NOMO-1 (cell line): Measurements from ENCODE around the gene MYO9B.
"Not testable (repeated sequence)": the region's sequence is repeated elsewhere in the genome, so short reads cannot be mapped to it uniquely, and the experiment has no call there.

Experiments used
- DNase-seq, 2 experiments: peaks; one replicate each; lab custom pipeline; 2025; ENCODE audit not compliant: unreplicated experiment in 2 of 2; lab: John Stamatoyannopoulos, UW

MYO9B gene

GRCh38 chr19:17112700-17113099 lies 37.1 kb downstream of the MYO9B start:
- no peak for DNase-seq

GRCh38 chr19:17113127-17113785 lies 37.7 kb downstream of the MYO9B start:
- no peak for DNase-seq

GRCh38 chr19:17114414-17114831 lies 38.8 kb downstream of the MYO9B start:
- DNase-seq, result no peak

DNA sequence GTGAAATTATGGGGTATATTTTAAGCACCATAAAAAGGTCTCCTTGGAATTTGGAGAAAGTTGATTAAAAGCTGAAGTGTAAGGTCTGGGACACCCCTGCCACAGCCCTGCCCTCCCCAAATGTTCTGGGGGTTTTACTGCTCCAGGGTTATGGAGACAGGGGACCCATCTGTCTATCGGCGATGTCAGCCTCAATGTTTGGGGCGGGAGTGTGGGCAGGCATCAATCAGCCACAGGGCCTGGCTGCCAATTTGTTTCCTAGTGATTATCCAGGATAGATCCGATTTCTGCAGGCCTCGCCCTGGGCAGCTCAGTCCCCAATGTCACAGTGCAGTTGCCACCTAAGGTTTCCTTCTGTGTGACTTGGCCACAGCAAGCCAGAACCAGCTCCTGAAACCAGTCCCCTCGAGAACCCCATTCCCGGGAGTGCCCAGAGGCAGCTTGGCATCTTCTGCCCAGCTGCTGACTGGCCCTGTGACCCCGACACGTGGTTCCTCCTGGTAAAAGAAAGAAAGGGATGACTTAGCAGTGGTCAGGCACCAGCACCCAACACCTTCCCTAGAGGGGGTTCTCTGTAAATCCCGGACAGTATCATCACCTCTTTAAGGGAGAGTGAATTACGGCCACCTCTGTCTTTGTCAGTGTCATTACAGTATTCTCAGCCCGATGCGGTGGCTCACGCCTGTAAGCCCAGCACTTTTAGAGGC lies 41.6 kb downstream of the MYO9B start:
- no peak for DNase-seq

DNA sequence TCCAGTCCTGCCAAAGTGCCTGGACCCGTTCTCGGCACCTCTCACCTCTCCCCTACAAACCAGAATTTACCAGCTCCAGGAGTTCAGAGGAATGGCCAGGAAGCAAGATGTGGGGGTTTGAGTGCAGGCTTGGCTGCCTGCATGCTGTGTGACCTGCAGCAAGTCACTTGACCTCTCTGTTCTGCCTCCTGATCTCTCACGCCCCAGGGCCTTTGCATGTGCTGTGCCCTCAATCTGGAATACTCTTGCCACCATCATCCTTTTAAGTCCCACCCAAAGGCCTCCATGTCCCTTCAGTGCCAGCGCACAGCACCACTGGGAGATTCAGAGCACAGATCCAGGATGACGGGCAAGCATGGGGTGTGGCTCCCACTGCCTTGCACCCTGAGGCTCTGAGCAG lies 43.4 kb downstream of the MYO9B start:
- DNase-seq, result no peak

GRCh38 chr19:17121736-17122293 lies 46.2 kb downstream of the MYO9B start:
- DNase-seq, result no peak

DNA sequence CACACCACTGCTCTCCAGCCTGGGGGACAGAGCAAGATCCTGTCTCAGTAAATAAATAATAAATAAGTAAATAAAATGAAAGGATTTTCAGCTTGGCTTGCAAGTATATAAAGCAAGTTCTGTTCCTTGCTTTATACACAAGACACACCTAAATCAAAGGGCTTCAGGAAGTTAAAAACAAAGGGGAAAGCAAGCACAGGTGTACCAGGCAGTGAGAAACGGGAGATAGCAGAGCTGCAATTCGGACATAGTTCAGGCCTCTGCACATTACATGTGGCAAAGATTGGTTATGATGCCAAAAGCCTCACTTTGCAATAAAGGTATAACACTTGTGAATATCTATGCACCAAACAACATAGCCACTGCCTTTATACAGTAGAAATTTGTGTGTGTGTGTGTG lies 47.5 kb downstream of the MYO9B start:
- DNase-seq, result no peak

- DNase-seq, result no peak
Observed at GRCh38 chr19:17124025-17124424, 48.4 kb downstream of the MYO9B start.

DNA sequence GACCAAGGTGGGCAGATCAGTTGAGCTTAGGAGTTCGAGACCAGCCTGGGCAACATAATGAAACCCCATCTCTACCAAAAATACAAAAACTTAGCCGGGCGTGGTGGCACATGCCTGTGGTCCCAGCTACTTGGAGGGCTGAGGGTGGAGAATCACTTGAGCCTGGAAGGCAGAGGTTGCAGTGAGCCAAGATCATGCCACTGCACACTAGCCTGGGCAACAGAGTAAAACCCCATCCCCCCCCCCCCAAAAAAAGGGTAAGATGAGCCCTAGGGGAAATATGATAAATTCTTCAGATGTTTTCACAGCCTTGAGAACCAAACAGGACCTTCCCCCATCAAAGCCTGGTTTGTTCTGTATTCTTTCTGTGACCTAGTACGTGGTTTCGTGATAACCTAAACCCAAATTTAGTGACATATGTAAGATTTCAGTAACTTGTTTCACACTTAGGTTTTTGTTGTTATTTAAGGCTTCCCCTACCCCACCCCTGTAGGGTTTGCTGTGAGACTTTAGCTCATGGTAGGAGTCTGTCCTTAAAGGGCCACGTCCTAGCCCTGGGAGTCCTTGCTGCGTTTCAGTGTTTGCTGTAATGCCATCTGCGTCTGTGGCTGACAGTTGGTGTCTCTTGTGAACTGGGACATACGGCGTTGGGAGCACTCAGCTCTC lies 49.6 kb downstream of the MYO9B start:
- DNase-seq, result peak in 1 of 2 experiments; percentile 76

GRCh38 chr19:17125728-17126677 lies 50.4 kb downstream of the MYO9B start:
- DNase-seq, result peak; percentile 76 to 78

GRCh38 chr19:17127671-17128070 lies 52.1 kb downstream of the MYO9B start:
- DNase-seq, result no peak

DNA sequence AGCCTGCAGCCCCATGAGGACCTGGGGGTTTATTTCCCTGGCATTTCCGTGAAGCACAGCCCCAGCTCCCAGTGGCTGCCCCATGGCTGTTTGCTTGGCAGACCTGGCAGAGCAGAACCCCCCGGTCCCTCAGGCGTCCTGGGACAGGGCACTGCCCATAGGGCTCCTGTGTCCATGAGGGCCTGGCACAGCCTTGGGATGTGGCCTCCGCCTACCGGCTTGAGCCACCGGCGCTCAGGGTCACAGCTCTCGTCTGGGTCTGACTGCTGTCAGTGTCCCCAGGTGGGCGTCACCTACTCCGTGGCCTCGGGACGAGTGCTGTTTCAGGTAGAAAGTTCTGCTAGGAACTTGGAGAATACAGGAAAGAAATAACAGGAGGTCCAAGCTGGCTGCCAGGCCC lies 52.8 kb downstream of the MYO9B start:
- no peak for DNase-seq

- DNase-seq, result no peak
Observed at GRCh38 chr19:17128820-17129219, 53.2 kb downstream of the MYO9B start.

DNA sequence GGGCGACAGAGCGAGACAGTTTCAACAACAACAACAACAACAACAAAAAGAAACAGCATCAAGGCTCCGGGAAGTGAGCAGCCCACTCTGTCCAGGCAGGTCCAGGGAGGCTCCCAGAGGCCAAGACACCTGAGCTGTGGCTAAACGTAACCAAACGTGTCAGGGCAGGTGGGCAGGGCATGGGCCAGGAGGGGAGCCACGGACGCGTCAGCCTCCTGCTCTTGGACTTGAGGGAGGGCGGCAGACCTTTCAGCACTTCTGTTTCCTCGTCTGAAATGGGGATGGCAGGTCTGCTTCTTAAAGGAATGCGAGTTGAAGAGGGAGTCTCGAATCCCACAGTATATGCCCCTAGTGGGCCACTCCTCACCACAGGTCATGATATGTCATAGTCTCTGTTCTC lies 53.8 kb downstream of the MYO9B start:
- no peak for DNase-seq

DNA sequence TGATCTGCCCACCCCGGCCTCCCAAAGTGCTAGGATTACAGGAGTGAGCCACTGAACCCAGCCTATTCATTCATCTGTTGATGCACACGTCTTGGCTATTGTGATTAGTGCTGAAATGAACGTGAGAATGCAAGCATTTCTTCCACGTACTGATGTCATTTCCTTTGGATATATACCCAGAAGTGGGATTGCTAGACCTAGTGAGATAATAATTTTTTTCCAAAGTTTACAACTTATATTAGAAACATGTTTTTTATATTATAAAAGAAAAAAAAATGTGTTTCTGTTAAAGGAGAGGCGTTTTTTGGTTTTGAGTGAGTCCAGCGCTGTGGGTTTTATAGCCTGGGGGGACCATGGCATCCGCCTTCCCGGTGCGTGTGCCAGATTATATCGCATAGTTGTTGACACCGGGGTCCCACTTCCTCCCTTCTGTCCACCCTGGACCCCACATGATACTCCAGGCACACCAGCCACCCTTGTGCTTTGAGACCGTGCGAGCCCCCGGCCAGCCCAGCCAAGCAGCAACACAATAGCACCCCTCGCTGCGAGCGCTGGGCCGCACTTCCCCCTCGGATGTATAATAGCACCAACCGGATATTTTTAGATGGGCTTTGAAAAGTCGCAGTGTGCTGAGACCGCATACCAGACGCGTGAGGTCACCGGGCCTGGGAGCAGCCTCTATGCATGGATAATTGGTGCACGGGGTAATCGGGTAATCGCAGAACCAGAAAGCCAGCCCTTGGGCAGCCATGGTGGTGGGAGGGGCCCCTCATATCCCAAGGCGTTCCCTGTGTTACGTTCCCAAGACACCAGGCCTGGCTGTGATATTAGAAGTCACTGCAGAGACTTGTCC lies 59.6 kb downstream of the MYO9B start:
- peak; percentile 57 to 64 for DNase-seq

GRCh38 chr19:17136021-17136420 lies 60.4 kb downstream of the MYO9B start:
- no peak for DNase-seq

DNA sequence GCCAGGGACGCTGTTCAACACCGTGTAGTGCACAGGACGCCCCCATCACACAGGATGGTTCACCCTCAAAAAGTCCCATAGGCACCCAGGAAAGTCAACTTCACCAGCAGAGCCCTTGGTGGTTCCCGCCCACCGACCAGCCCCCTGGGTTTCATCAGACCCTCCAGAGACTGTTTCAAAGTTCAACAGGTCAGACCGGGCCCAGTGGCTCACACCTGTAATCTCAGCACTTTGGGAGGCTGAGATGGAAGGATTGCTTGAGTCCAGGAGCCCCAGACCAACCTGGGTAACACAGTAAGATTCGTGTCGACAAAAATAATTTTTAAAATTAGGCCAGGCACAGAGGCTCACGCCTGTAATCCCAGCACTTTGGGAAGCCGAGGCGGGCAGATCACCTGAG lies 61.0 kb downstream of the MYO9B start:
- no peak for DNase-seq

DNA sequence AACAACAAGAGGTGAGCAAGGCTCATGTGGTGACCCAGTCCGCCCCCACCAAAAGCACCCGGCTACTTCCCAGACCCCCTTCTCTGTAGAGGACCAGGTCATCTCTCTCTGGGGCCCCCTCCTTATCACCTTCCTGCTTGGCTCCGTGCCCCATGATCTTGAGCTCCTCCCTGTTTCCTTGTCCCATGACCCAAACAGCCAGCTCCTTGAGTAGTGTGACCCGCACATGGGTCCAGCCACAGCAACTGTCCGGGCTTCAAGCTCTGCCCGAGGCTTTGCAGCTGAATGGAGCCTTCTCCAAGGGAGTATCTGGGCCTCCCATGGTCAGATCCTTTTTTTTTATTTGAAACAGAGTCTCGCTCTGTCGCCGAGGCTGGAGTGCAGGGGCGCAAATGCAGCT lies 61.8 kb downstream of the MYO9B start:
- DNase-seq, result no peak

- DNase-seq, result not testable (repeated sequence)
Observed at GRCh38 chr19:17138052-17138846, 62.7 kb downstream of the MYO9B start.
